BJ (cell line): ENCODE measurements around the gene THSD7B. TPM values are rescaled to one million over a fixed set of nuclear protein-coding genes. Genes with fewer than 3 reads are reported as not detected.

Source experiments
- CTCF ChIA-PET: fragments of 350-600 bp; formaldehyde crosslinking; extraction: SDS; loops from one replicate; lab custom pipeline; 2021; ENCODE audit warnings: antibody characterized with exemption, inconsistent platforms; lab: Yijun Ruan, JAX
- POLR2A ChIA-PET: fragments of 300-600 bp; sonication (Branson Sonifier 250); formaldehyde crosslinking; extraction: SDS; loops from one replicate; lab custom pipeline; 2021; ENCODE audit warnings: antibody characterized with exemption; lab: Charles Lee
- DNase-seq: peaks from one replicate; pipeline ENCODE4 v3.0.0-alpha.2; 2011; ENCODE audit warnings: low read depth
- H3K27me3 ChIP-seq: 2 replicates; pipeline ENCODE4 v1.6.0; 2011; ENCODE audit warnings: low read length; ENCODE audit not compliant: control insufficient read depth, insufficient read depth
- H3K36me3 ChIP-seq: 2 replicates; pipeline ENCODE4 v1.5.1; 2011; ENCODE audit warnings: low read length; ENCODE audit not compliant: control insufficient read depth, insufficient read depth
- H3K4me3 ChIP-seq: 2 replicates; pipeline ENCODE4 v1.5.1; 2011; ENCODE audit warnings: low read depth, mild to moderate bottlenecking, control low read depth, low read length
- polyA plus RNA-seq: library from polyadenylated mRNA; depleted of rRNA; stranded (reverse); fragments of >200 nt; gene quantifications from 2 replicates; pipeline ENCODE4 v1.2.3, GENCODE V29; 2011
- TF ChIP-seq, protein P1 (sequence below): IDR thresholded peaks from 2 replicates; pipeline ENCODE4 v1.5.1; 2011; ENCODE audit warnings: low read depth, mild to moderate bottlenecking, control low read depth, inconsistent platforms, low read length, moderate library complexity; ENCODE audit not compliant: insufficient read depth

The THSD7B gene
- polyA plus RNA-seq, 1 experiment, result 0.13 TPM

DNA sequence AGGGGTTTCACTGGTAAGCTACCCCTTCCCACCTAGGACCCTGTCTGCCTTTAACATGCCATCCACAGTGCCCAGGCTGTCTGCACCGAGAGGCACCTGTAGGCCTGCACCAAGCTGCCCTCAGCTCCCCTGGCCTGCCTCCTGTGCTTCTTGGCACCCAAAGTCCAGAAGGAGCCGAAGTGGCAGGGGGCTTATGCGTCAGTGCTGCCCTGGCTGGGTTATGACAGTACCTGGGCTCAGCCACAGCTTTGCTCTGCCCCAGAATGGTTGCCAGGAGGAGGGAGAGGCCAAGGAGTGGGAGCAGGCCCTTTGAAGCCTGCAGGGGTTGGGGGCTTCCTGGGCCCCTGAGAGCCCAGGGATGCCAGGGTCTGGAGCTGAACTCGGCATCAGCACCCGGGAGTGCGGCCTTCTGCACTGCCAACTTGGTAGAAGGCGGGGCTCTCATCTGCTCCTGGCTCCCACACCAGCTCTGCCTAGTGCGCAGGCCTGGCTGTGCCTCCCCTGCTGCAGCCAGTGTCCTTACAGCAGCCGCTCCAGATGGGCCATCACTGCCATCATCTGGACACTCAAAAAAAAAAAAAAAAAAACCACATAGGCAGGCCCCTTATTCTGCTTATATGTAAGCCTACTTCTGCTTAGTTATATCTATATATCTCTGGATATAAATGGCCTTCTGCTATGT lies 155.4 kb downstream of the THSD7B start:
- ChIA-PET CTCF (no interaction called here), POLR2A (no interaction called here)
- Histone ChIP-seq H3K36me3 (no peaks in the 10 kb centered on the region), H3K27me3 (no peaks in the 10 kb centered on the region), H3K4me3 (no peak overlapping the region)
- TF ChIP-seq, protein P1, sequence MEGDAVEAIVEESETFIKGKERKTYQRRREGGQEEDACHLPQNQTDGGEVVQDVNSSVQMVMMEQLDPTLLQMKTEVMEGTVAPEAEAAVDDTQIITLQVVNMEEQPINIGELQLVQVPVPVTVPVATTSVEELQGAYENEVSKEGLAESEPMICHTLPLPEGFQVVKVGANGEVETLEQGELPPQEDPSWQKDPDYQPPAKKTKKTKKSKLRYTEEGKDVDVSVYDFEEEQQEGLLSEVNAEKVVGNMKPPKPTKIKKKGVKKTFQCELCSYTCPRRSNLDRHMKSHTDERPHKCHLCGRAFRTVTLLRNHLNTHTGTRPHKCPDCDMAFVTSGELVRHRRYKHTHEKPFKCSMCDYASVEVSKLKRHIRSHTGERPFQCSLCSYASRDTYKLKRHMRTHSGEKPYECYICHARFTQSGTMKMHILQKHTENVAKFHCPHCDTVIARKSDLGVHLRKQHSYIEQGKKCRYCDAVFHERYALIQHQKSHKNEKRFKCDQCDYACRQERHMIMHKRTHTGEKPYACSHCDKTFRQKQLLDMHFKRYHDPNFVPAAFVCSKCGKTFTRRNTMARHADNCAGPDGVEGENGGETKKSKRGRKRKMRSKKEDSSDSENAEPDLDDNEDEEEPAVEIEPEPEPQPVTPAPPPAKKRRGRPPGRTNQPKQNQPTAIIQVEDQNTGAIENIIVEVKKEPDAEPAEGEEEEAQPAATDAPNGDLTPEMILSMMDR, result no peak
- DNase-seq, result no peak

DNA sequence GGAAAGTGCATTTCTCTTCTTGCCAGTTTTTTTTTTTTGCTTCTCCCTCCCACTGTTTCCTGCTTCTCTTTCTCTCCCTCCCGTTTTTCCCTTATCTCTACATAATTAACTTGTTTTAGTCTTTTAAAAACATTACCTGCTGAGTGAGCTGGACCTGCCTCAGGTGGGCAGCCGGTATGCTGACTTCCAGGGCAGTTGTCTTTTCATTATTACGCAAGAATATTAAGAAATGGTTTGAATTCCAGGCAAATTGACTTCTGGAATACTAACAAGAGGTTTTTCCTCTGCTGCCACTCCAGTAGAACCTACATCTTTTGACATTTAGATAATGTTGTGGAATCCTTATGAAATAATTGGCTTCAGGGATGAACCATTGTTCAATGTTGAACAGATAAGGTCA lies 161.8 kb downstream of the THSD7B start:
- ChIA-PET CTCF (no interaction called here), POLR2A (no interaction called here)
- Histone ChIP-seq H3K27me3 (no peaks in the 10 kb centered on the region), H3K36me3 (no peaks in the 10 kb centered on the region), H3K4me3 (no peak overlapping the region)
- TF ChIP-seq, protein P1, result no peak
- no peak for DNase-seq

DNA sequence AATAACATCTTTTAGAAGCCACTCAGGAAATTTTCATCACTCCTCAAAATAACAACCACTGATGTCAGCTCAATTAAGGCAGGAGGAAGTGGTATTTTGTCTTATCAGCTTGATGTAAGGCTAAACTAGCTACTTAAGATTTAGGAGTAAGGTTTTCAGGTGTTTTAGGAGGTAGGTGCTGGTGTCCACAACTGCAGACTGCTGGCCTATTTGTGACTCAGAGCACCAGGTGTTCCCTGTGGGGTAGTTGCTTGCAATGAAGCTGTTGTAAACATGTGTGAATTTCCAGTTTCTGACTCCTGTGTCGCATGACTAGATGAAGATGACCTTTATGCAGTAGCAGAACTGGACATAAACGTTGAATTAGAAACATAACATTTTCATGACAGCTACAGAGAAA lies 164.2 kb downstream of the THSD7B start:
- no peaks in the 10 kb centered on the region for H3K36me3 ChIP-seq

DNA sequence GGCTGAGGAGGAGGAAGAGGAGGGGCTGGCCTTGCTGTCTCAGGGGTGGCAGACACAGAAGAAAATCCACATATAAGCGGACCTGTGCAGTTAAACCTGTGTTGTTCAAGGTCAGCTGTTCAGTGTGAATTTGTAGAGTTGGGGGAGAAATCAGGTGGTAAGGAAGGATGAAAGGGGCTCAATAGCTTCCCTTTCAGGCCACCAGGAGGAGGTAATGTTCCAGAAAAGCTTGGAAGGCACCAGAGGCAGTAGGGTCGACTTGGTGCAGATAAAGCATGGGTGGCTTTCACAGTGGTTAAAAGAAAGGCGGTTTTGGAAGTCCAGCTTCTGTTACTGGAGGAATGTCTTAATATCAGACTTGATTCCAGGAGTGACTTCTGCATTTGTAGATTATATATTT lies 167.4 kb downstream of the THSD7B start:
- TF ChIP-seq, protein P1, result peak; percentile 50
- DNase-seq, result no peak
- POLR2A ChIA-PET, result no interaction called here

More for the DNA sequence above, 164.2 kb downstream of the THSD7B start:
- POLR2A ChIA-PET, result no interaction called here
- no peaks in the 10 kb centered on the region for H3K27me3 ChIP-seq
- TF ChIP-seq, protein P1, result no peak
- CTCF ChIA-PET, result interaction anchor here (0.6 kb wide), 1 partner anchor 1016 kb away, joined by 4 read pairs; no protein-coding TSS in a partner anchor
- H3K4me3 ChIP-seq, result no peak overlapping the region
- no peak for DNase-seq

DNA sequence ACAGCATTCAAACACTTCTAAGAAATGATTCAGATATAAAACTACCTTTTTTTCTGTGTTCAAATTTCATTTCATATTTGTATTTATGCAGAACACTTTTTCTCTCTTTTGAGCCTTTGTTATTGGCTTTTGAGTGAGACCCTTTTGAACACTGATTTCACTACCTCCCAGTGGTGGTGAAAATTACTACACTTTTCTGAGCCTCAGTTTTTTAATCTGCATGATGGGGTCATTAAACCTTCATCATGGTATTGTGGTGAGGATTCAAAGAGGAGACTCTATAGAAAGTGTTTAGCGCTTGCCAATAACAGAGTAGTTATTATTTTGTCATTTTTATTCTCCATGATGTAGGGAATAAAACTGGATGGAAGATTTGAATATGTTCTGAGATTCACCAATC lies 169.8 kb downstream of the THSD7B start:
- Histone ChIP-seq H3K27me3 (no peaks in the 10 kb centered on the region), H3K4me3 (no peak overlapping the region), H3K36me3 (no peaks in the 10 kb centered on the region)
- POLR2A ChIA-PET, result no interaction called here
- TF ChIP-seq, protein P1, result no peak
- CTCF ChIA-PET, result interaction anchor here (0.5 kb wide), 1 partner anchor 969 kb away, joined by 3 read pairs; no protein-coding TSS in a partner anchor
- no peak for DNase-seq

More for the DNA sequence above, 167.4 kb downstream of the THSD7B start:
- no peaks in the 10 kb centered on the region for H3K36me3 ChIP-seq
- no peaks in the 10 kb centered on the region for H3K27me3 ChIP-seq
- CTCF ChIA-PET, result interaction anchor here (1.0 to 2.2 kb wide), 5 partner anchors 51 to 906 kb away, joined by 3 to 10 read pairs (median 4); no protein-coding TSS in a partner anchor
- H3K4me3 ChIP-seq, result no peak overlapping the region
